LNCaP clone FGC (cell line): ENCODE measurements around the gene TIGD1.
A peak's percentile ranks its signal among the peaks of the same experiment; 100 is the strongest.

Experiments
- DNase-seq: peaks from one replicate; pipeline ENCODE4 v3.0.0-alpha.2; 2011; ENCODE audit warnings: low read depth
- H3K4me3 ChIP-seq: 2 replicates; pipeline ENCODE4 v1.5.1; 2011; ENCODE audit warnings: mild to moderate bottlenecking, low read depth, low read length, control low read depth
- TF ChIP-seq, protein P1 (sequence below): IDR thresholded peaks from 2 replicates; pipeline ENCODE4 v1.5.1; 2012; ENCODE audit warnings: mild to moderate bottlenecking; ENCODE audit not compliant: control insufficient read depth, insufficient read depth; ENCODE audit errors: extremely low read depth

Gene TIGD1

DNA sequence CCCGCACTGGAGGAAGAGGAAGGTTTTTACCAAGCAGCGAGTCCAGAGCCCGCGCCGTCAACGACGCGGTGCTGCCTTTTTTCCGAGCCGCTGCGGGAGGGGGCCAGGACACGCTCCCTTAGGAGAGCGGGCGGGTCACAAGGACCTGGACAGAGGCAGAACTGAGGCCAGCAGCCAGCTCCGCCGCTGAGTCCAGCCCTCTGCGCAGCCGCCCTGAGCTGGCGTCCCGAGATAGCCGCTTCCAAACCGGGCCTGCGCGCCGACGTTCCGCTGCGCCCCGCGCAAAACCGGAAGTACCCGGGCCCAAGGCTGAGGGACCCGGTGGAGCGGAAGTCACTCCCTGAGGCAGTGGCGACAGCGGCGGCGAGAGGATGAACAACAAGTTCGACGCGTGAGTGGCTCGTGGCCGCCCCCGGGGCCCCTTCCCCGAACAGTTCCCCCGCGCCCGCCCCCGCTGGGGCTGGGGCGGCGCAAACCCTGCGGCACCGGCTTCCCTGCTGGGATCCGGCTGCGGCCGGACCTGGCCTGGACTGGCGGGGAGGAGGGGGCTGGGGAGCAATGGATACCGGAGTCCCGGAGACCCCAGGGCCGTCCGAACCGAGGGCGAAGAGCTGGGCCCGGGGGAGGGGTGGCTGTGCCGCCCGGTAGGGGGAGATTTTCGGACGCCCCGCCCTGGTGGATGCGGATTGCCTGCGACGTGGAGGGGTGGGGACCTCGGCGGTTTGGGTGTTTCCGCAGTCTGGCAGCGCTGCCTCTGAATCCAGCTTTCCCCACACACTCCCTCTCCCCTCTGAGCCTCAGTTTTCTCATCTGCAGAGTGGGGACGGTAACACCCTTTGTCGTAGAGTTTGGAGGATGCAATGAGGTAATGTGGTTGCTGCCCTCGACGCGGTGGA, at the start of gene TIGD1, which contains the start of gene EIF4E2:
TSS of gene TIGD1 (minus strand) at position 204 of the 896 bp plus-strand sequence. CDS start 675 bp downstream, outside the sequence.
TSS of gene EIF4E2 (plus strand) at position 336 of the 896 bp plus-strand sequence. CDS start at position 372, 36 bp downstream.
- H3K4me3 ChIP-seq = peak within 1 kb of the TSS; percentile 90
- DNase-seq = peak; percentile 84
- TF ChIP-seq, protein P1, sequence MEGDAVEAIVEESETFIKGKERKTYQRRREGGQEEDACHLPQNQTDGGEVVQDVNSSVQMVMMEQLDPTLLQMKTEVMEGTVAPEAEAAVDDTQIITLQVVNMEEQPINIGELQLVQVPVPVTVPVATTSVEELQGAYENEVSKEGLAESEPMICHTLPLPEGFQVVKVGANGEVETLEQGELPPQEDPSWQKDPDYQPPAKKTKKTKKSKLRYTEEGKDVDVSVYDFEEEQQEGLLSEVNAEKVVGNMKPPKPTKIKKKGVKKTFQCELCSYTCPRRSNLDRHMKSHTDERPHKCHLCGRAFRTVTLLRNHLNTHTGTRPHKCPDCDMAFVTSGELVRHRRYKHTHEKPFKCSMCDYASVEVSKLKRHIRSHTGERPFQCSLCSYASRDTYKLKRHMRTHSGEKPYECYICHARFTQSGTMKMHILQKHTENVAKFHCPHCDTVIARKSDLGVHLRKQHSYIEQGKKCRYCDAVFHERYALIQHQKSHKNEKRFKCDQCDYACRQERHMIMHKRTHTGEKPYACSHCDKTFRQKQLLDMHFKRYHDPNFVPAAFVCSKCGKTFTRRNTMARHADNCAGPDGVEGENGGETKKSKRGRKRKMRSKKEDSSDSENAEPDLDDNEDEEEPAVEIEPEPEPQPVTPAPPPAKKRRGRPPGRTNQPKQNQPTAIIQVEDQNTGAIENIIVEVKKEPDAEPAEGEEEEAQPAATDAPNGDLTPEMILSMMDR = 0 out of 2 replicates have a peak, but pooled peaks have one; percentile 9

DNA sequence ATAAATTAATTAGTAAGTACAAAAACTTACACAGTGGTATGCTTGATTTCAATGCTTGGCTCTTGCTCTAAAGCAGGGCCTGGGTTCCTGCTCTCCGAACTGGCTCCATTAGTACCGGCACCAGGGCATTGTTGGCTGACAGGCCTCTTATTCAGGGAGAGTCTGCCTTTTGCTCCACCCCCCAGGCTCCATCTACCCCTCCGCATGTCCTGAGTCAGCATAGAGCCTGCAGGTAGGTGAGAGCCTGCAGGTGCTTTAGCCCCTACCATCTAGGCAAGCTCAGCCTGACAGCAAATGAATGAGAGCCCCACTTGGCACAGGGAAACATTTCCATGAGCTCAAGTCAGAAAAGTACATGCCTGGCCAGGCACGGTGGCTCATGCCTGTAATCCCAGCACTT, 47.9 kb upstream of the TIGD1 start:
- H3K4me3 ChIP-seq = no peak overlapping the region
- no peak for DNase-seq
- TF ChIP-seq, protein P1 = no peak

DNA sequence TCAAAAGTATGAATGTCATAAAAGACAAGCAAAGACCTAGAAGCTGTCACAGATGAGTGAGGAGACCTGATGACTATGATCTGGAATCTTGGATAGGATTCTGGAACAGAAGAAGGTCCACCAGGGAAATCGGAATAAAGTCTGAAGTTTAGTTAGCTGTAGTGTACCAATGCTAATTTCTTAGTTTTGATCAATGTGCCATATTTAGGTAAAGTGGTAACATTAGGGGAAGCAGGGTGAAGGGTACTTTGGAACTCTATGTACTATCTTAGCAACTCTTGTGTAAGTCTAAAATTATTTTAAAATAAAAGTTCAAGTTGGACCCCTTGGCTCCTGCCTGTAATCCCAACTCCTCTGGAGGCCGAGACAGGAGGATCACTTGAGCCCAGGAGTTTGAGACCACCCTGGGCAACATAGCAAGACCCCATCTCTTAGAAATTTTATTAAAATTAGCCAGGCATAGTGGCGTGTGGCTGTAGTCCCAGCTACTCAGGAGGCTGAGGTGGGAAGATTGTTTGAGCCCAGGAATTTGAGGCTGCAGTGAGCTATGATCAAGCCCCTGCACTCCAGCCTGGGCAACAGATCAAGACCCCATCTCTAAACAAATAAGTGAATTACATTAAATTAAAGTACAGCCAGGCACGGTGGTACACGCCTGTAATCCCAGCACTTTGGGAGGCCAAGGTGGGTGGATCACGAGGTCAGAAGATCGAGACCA, 47.2 kb upstream of the TIGD1 start:
- no peak overlapping the region for H3K4me3 ChIP-seq
- TF ChIP-seq, protein P1 = no peak
- no peak for DNase-seq

DNA sequence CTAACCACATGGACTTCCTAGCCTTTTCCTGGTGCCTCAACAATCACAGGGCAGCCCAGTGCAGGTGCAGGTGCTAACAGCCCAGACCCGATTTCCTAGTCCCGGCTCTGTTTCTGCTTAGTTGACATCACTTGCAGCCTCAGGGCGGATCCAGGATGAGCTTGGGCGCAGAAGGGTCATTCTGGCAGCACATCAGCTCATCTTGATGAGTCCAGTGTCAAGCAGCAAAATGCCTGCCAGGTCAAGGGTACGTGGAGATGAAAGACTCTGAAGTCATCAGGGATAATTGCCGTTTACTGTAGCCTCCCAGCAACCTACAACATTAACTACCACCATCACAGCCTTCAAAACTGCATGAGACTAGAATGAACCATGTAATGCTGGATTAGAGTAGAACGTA, 43.6 kb upstream of the TIGD1 start:
- TF ChIP-seq, protein P1 = no peak
- DNase-seq = no peak
- H3K4me3 ChIP-seq = no peak overlapping the region

DNA sequence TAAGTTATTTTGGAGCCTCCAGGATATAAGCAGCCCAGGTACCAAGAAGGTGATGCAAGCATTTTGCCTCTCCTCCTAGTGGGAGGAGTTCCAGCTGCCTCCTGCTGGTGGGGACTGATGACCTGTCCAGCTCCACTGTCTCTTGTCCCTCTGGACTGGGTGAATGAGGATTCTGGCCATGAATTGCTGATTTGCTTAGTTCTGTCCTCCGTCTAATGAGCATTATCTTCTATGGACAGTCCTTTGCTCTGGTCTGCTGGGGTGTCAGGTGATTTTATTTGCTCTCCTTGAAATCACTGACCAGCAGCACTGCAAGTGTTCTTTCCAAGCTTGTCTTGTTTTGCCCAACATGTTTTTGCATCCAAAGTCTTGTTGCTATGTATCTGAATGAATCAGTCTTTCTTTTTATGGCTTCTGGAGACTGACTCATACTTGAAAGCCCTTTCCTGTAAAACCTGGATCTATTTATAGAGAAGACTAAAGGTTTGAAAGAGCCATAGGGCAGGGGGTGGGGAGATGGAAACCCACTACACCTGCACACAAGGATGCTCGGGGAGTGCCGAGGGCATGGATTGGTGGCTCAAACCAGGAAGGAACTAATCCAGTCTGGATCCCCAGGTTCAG, 42.5 kb upstream of the TIGD1 start:
- TF ChIP-seq, protein P1 = no peak
- no peak overlapping the region for H3K4me3 ChIP-seq
- no peak for DNase-seq

DNA sequence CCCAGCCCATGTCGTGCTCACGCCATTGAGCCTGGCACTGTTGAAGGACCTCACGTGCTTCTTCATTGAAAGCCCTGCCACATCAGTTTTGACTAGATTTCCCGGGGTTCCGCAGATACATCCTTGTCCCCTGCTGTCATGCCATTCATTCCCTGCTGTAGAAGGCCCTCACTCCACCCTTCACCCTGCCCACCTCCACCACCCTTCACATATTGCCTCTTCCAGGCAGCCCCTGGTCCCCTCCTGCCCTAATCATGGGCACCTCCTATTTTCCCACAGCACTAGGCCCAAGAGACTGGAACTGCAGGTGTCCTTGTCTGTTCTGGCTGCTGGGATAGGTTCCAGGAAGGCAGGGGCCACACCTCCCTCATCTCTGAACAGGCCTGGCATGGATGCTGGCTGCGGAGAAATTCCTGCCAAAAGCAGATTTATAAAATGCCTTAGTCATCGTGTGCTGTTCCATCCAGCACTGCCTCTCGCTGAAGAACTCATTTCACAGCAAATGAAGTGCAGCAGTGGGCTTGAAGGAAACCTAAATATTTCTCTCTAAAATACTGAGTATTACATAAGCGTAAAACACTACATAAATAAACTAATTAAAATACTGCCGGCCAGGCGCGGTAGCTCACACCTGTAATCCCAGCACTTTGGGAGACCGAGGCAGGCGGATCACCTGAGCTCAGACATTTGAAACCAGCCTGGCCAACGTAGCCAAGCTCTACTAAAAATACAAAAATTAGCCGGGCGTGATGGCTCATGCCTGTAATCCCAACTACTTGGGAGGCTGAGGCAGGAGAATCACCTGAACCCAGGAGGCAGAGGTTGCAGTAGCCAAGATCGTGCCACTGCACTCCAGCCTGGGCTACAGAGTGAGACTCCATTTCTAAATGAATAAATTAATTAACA, 38.6 kb upstream of the TIGD1 start:
- H3K4me3 ChIP-seq = no peak overlapping the region
- DNase-seq = peak; percentile 92
- TF ChIP-seq, protein P1 = no peak
